Vagina (tissue), 2 donors: ENCODE data around the gene PRIM2.

Experiments used
- CTCF ChIP-seq, 3 experiments: fragments of 450-650 bp in 2 of 3; fragments of 200-600 bp in 1 of 3; sonication (generic) in 1 of 3; IDR thresholded peaks; one replicate each; pipeline ENCODE4 v1.5.1; 2017 to 2019; ENCODE audit warnings: antibody characterized with exemption in 3 of 3, mild to moderate bottlenecking in 2 of 3, moderate library complexity in 2 of 3
- POLR2A ChIP-seq, 2 donors: fragments of 450-650 bp; IDR thresholded peaks; one replicate each; pipeline ENCODE4 v1.6.1; 2017; ENCODE audit warnings: antibody characterized with exemption in 2 of 2, mild to moderate bottlenecking in 2 of 2, moderate library complexity in 2 of 2

- TF ChIP-seq POLR2A (IDR thresholded peaks at IDR 0.05) (no peak), CTCF (IDR thresholded peaks at IDR 0.05) (no peak)
Observed at GRCh38 chr6:57312004-57312345, 5.5 kb upstream of the PRIM2 start.
